NCI-H146 treated with DMSO at 0.1 percent for 48 hours (cell line): ENCODE results near the gene ATXN3L.
"Not testable (repeated sequence)": the region's sequence is repeated elsewhere in the genome, so short reads cannot be mapped to it uniquely, and the experiment has no call there.

Experiments used
- DNase-seq: peaks from one replicate; lab custom pipeline; 2025; ENCODE audit not compliant: unreplicated experiment; lab: John Stamatoyannopoulos, UW

Gene ATXN3L

DNA sequence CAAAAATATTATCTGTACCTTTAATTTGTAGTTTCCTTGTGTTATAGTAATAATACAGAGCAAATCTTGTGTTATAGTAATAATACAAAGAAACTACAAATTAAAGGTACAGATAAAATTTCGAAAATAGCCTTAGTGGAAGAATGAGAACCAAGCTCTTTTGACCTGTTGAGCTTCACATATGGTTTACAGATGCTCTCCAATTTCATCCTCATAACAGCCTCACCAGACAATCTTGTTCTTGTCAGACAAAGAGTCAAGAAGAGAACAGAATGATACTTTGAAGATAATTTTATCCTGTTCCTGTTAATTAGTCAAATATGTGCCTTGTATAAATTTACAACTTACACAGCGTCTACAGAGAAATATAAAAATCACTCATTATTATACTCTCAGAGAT, 12.8 kb downstream of the ATXN3L start:
- DNase-seq, result no peak

DNA sequence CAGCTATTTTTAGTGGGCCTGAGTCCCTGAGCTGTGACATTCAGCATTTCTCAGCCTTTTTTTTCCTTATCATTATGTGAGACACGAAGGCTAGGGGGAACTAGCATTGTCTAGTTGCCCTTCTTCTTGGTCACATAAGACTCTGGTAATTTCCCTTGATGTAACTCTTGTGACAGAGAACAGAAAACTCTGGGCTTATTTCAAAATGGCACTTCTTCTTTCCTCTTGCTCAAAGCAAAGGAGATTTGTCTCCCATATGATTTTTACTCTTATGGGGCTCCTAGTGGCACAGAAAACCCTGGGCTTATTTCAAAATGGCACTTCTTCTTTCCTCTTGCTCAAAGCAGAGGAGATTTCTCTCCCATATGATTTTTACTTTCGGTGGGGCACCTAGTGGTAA, 14.7 kb downstream of the ATXN3L start:
- no peak for DNase-seq

DNA sequence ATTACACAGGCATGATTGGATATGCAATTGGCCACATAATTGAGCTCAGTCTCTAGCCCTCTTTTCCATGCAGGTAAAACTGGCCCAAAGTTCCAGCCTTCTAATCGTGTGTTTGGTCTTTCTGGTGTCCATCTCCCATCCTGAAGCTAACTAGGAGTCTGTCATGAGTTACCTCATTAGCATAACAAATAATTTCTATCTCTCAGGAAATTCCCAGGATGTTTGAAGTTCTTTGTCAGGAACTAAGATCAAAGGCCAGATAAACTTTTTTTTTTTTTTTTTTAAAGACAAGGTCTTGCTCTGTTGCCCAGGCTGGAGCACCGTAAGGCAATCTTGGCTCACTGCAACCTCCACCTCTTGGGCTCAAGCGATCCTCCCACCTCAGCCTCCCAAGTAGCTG, 15.8 kb downstream of the ATXN3L start:
- DNase-seq, result no peak

DNA sequence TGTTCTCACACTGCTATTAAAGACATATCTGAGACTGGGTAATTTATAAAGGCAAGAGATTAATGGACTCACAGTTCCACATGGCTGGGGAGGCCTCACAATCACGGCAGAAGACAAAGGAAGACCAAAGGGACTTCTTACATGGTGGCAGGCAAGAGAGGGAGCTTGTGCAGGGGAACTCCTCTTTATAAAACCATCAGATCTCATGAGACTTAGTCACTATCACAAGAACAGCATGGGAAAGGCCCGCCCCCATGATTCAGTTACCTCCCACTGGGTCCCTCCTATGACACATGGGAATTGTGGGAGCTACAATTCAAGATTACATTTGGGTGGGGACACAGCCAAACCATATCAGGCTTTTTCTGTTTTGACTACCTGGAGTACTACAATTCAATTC, 16.6 kb downstream of the ATXN3L start:
- DNase-seq, result not testable (repeated sequence)

DNA sequence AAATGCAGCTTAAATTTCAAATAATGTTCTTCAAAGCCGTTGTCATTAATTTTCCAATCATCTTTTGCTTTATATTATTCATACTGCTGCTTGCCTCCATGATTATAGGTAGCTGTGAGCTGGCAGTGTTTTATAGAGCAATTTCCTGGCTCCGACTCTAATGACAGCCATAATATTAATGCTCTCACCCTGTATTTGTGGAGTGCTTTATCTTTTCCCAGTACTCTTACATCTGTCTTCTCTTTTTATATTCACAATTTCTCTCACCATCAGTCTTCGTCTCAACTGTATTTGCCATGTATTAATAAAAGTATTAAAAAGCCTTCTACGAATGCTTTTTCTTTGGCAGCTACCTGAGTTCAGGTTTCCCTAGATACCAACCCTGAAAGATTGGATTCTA, 21.0 kb downstream of the ATXN3L start:
- peak; percentile 46 for DNase-seq

DNA sequence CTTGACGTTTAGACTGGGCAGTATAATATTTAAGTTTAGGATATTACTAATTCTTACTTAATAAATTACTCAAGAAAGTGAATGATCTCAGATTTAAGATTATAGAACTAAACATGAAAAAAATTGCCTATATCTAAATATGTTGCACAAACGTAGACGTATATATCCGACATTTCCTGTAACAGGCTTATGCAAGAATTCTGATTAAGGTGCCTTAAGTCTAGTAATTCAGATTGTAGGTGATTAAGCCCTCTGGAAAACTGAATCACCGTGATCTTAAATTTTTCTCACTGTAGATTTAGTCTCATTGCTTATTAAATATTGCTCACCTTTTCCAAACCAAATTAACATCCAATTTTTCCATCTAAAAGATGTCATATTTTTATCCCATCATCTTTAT, 24.0 kb downstream of the ATXN3L start:
- DNase-seq, result no peak

DNA sequence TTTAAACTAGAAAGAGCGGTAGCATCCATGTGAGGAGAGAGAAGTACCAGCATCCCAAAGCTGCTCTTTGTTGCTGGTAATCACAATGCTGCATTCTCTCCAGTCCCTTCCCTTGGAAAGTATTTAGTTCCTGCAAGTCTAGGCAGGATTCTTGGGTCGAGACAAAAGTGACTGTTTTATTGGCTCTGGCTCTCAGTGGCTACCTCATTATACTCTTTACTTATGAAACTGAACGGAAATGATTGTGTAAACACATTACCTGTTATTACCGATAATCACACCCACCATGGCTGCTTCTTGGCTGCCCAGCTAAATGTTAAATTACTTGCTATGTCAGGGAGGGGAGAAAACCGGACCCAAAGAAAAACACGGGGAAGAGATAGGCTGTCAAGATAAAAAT, 26.2 kb downstream of the ATXN3L start:
- peak; percentile 98 for DNase-seq

DNA sequence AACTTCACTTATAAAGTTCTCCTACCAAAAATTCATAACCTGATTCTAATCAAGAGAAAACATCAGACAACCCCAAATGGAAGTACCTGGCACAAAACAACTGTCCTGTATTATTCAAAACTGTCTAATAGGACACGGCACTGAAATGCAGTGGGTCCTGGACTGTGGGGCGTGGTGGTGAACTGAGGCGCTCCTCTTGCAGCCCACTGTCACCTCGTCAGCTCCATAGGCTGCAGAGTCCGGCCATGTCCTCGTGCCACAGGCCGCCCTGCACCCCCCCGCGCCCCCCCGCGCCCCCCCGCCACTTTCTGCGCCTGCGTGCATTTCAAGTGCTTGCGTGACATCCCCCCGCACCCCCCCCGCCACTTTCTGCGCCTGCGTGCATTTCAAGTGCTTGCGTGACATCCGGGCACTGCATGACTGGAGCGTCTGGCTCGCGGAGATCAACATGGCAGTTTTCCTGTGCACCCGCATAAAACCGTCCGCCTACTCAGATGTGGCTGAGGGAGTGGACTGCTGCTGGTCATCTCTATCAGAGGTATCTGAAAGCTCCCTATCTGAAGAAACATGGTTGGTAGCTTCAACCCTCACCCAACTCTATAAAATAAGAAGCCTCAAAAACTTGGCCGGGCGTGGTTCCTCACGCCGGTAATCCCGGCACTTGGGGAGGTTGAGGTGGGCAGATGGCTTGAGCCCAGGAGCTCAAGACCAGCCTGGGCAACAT, 28.8 kb downstream of the ATXN3L start:
- no peak for DNase-seq

DNA sequence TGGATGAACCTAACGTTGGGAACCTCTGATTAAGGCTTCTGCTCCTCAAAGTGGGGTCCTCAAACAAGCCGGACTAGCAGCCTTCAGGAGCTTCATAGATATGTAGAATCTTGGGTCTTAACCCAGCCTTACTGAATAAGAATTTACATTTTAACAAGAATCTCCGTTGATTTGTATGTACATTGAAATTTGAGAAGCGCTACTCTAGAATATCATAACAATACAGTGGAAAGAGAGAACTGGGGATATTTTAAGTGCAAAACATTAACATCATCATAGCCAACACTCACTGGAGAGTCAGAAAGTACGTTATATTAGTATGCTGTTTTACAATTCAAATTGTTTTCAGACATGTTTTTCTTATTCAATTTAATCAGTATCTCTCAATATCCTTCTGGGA, 31.2 kb downstream of the ATXN3L start:
- no peak for DNase-seq

DNA sequence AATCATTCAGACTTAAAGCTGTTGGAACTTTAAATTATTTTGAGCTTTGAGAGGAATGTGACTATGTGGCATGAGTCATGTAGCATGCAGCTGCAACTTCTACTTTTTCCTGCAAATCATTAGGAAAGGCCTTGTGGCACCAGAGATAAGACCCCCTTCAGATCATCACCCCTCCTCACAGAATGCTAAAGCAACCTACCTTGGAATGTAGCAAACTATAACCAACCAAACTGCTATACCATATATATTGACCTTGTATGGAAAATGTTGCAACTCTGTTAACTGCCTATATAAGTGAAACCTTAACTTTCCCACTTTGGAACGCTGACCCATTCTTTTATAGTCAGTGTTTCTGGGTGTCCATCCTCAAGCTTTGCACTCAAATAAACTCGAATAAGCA, 32.0 kb downstream of the ATXN3L start:
- no peak for DNase-seq

DNA sequence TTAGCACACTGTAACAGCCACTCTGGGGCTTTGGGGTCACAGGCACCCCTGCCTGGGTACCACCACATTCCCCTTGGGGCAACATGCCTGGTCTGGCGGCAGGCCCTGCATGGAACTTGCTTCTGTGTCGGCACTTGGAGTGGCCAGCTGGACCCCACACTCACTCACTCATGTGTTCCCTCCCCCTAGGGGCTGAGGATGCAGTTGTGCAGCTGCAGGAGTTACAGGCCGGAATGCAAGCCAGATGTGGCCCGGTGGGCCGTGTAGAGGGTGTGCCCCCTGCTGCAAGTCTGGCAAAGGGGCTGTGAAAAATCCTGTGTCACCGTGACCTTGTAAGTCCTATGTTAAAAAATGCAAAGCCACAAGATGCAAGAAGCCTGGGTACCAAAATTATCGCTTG, 34.2 kb downstream of the ATXN3L start:
- DNase-seq, result no peak

DNA sequence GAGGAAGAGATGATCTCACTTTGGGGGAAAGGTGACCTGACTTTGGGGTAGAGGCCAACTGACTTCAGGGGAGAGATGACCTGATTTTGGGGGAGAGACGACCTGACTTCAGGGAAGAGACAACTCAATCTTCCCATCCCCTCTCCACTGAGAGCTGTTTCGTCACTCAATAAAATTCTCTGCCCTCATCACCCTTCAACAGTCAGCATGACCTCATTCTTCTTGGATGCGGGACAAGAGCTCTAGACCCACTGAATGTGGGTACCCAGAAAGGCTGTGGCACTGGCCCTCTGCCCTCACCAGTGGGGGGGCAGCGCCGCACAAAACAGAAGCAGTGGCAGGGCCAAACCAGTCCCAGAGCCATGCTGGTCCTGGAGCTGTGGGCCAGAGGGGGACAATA, 34.6 kb downstream of the ATXN3L start:
- DNase-seq, result no peak

DNA sequence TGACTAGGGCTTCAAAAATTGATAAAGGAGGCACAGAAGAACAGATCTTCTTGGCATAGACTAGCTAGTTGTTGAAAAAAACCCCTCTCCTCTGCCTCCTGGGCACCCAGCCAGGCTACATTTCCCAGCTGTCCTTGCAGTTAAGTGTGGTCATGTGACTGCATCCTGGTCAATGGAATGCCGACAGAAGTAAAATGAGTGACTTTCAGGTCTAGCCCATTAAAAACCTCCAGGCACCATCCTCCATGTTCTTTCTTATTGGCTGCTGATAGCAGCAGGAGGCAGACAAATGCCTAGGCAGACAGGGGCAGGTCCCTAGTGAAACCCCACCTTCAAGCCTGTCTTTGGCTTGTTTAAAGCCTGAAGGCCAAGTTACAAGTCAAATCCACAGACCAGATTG, 35.3 kb downstream of the ATXN3L start:
- no peak for DNase-seq

DNA sequence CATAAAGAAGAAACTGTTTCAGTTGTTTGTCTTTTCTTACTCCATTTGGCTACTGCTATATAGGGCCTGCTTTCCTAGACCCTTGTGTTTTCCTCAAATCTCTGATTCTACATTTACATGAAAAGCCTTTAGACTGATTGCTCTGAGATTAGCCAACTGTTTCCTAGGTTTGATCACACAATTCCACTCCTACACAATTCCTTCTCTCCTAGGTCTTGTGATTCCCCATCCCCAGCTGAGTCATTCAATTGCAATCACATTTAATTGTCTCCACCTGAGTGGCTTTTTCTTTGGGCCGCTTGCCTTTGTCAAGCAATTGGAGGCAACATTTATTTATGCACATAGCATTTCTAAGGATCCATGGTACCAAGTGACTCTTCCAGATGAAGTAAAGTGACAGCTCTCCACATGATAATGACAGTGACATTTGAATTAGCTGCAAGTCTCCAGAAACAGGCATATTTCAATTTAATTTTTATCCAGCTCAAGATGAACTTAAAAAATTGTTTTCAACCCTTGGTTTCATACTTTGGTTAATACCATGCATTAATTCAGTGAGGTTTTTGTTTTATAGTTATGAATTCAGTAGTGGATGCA, 35.8 kb downstream of the ATXN3L start:
- DNase-seq, result peak; percentile 81

DNA sequence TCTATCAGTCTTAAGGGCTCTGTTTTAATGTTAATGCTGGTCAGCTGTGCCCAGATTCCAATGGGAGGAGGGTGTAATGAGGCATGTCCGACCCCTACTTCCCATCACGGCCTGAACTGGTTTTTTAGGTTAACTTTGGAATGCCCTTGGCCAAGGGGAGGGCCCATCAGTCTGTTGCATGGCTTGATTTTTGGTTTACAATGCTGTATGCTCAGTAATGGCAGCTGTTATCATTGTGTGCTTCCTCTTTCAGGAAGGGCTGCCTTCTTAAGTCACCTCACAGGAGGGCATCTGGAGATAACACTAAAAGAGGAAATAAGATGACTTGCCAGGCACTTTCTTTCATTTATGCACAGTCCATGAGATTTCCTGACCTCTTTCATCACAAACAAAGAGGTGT, 36.3 kb downstream of the ATXN3L start:
- DNase-seq, result no peak

DNA sequence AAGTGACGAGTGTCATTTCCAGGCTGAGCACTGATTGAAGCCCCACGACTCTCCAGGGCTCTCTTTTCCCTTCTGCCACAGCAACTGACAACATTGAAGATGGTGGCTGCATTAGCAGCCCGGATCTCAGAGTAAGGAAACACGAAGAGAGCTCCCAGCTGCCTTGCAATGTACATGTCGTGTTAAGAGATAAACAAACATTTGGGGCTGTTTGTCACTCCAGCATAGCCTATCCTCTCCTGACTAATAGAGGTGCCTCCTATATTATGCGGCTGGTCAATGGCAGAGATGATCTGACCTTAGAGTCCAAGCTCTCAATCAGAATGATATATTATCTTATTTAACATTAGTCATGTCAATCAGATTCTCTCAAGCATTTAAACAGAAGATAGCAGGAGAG, 38.6 kb downstream of the ATXN3L start:
- no peak for DNase-seq

DNA sequence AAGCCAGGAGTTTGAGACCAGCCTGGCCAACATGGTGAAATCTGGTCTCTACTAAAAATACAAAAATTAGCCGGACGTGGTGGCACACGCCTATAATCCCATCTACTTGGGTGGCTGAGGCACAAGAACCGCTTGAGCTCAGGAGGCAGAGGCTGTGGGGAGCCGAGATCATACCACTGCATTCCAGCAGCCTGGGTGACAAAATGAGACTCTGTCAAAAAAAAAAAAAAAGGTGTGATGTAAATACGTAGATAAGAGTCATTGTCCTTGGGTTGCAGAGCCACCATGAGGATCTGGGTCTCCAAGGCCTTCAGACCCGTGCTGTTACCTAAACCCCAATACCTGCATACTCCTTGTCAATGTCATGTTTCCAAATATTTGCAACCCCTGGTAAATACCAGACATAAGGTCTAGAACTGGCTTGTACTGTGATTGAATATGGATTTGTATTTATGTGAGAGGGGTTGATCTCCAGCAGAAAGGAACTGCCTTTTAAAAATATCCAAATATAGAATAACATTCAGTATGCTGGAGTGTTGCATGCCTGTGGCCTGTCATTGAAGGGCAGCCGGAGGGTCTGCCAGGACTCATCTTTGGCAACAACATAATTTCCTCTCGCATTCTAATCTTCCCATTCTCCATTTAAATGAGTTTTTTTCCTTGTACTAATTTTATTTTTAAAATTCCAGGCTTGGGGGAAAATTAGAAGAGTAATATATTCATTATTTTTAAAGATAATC, 40.4 kb downstream of the ATXN3L start:
- DNase-seq, result no peak

DNA sequence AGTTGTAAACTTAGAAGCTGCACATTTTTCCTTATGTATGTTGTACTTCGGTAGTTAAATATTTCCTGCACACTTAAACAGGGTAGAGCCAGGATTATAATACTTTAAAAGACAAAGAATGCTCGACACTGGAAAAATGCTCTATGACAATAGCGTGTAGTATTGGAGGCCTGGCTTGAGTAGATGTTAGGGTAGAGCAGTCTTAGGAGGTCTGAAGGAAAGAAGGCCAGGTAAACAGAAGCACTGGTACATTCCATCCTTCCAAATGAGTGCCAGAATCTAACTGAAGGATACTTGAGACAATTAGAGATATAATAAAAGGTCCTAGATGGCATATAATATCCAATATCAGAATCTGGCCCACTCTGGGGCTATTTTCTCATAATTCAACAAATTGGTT, 42.3 kb downstream of the ATXN3L start:
- DNase-seq, result no peak

DNA sequence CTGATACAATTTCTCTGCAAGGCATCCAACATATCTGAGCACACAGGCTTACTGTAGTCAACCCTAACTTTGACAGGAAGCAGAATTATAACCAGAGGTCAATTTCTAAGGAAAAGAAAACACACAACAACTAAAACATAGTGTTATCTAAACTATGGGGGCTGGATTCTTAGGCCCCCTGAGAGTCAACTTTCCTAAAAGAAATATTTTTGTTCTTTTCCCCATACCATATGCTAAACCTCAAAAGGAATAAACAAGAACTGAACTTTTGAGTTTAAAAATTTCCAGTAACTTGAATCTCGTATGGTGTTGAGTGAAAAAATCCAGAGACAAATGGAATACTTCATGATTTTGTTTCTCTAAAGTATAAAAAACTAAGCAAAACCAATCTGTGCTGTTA, 42.9 kb downstream of the ATXN3L start:
- no peak for DNase-seq

DNA sequence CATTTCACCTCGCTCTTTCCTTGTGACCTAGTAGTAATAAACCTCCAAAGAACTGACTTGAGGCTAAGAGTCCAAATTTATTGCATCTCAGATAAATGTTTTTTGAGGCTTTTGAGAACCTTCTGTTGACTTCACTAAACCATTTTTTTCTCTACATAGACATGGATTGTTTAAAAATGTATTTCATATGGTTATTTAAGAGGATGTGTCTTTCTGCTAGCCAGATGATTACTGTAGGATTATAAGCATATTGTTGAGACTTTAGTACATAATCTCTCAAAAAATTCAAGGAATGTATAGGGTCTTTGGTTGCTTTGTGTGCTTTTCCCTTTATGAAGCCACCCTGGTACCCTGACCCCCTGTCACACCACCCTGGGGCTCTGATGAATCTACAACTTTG, 44.8 kb downstream of the ATXN3L start:
- DNase-seq, result no peak

DNA sequence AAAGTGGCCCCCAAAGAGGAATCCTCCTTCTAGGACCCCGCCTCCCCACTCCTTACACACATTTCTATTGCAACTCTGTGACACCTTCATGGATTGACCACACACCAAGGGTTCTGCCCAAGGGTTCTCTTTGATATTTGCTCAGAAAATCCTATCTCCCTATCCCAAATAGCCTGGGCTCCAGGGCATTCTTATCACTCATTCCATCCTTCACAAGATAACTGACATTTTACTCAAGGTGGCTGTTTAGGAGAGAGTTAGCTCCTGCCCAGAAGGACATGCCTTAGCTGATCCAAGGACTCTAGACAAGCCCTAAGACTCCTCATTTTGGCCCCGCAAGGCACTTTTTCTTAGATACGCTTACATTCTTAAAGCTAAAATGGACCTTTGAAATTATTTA, 47.4 kb downstream of the ATXN3L start:
- DNase-seq, result no peak

DNA sequence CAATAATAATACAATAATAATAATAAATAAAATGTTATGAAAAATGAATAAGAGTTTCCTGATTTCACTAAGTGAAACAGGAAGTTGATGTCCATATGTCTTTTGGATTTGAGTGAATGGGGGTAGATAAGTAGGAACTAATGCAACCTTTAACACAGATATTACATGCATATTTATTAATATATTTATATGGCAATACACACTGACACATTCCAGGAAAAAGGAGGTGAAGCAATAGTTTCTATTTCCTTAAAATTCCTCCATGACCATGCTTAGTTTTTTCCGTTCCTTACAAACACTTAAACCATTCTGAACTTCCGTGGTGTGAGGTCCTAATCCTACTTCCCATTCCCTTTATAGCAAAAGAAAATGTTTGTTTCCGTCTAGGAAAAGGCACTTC, 48.3 kb downstream of the ATXN3L start:
- DNase-seq, result no peak
